ENCODE data around the gene INF2.
"Not testable (repeated sequence)": the region's sequence is repeated elsewhere in the genome, so short reads cannot be mapped to it uniquely, and the experiment has no call there.

INF2 gene

DNA sequence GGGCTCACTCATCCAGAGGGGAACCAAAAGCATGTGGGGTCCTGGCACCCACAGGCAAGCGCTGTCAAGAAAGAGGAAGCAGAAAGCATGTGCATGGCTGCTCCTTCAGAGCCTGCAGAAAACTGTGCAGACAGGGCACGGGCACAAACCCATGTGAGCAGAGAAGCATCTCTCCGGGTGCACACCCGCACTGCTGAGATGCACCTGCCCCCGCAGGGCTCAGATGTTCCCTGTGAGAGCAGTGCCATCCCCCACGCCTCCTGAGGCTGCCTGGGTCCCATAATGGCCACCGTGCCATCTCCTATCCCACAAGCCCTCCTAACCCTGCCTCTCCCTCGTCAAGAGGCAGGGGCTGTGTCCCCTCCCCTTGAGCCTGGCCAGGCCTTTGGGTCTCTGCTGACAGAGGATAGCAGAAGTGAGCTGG is 32.3 kb upstream of the INF2 start:
- DNase-seq (ENCODE audit: low read depth) = no peak

DNA sequence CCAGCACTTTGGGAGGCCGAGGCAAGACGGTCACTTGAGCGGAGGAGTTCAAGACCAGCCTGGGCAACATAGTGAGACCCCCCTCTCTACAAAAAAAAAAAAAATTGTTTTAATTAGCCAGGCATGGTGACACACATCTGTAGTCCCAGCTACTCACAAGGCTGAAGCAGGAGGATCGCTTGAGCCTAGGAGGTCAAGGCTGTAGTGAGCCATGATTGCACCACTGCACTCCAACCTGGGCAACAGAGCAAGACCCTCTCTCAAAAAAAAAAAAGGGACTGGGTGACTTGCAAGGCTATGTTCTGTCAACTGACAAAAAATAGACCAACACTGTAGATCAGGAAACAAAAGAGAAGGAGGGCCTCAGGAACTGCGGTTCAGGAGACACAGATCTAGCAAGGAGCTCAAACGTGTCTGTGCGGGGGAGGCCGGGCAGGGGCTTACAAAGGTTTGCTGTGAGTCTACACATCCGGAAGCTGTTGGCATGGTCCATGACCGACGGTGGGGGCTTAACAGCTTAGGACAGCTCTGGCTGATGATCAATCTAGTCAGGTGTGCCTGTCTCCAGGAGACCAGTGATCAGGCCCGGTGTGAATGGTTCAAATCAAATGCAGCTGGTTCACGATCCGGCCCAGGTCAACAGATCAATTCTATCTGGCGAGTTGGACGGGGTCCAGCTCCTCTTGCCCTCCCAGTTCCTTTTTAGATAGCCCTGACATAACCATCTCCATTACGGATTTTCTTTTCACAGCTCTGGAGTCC is 31.7 kb upstream of the INF2 start:
- DNase-seq (ENCODE audit: low read depth) = no peak

DNA sequence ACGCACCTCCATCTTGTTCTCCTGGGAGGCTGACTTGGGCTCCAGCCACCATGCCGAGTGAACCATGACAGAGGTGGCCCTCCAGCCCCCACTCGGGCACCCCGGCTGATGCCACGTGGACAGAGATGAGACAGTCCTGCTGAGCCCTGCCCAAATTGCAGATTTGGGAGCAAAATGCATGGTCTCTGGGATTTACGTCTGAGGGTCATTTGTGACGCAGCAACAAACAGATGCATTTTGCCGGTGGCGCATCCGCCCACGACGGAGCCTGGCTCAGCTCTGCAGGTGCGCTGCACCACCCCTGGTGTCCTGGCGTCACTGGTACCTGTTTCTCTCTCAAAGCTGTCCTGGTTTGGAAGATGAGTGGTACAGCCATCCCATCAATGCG is 31.1 kb upstream of the INF2 start:
- DNase-seq (ENCODE audit: low read depth) = no peak

DNA sequence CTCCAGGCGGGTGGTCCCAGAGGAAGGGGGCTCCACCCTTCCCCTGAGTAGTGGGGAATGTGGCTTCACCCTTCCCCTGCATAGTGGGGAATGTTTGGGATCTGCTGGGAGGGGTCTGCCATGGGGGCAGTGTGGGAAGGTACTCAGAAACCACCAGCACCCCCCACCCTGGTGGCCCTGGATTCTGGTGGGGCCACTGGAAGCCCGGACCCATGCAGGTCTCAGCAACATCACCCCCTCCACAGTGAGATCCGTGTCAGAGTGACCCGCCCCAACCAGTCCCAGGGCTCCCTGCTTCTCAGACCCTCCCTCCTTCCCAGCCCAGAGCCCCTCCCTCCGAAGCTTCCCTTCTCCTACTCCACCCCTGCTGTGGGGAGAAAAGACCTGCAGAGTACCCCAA is 30.3 kb upstream of the INF2 start:
- no peak for DNase-seq (ENCODE audit: low read depth)

DNA sequence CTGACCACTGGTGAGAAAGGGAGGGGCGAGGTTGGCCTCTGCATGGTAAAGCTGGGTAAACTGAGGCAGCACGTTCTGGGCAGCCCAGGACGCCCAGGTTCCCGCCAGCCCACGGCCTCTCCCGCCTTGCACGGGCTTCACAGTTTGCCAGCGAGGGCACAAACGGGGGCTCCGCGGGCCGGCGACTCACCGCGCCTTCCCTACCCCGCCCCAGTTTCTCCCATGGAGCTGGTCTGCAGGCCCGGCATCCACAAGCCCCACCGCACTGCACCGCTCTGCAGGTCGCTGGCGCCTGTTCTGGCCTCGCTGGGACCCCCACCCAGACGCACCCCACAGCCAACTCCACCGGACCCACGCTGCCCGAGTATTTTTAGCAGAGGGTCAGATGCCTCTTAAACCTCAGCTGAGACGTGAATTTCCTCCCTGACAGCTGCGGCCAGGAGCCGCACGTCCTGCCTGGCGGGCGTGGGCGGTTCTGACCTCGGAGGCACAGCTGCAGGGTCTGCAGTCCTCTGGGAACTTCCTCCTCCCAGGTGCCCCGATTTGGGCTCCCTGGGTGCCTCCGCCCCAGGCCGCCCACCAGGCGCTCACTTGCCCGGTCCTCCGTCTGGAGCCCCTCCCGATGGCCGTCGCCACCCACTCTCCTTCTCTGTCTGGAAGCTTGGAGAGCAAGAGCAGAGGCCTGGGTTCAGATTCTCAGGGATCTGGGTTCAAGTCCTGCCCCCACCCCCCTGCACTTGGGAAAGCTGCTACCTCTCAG is 29.5 kb upstream of the INF2 start:
- no peak for DNase-seq (ENCODE audit: low read depth)

DNA sequence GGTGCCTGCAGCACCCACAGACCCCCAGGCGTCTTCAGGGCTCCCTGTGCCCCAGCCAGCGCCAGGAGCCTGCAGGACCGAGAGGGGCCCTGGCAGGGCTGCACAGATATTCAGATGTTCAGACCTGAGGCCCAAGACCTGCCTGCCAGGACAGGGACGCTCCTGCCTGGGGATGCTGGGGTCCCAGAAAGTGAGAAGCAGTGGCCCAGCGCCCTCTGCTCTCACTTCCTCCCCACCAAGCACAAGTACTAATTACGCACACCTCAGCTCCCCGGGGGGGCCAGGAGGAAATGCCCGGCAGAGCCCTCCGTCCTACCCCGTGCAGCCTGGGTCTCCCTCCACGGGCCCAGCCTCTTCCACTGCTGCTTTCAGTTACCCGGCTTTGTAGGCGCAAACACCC is 28.8 kb upstream of the INF2 start:
- DNase-seq (ENCODE audit: low read depth) = no peak

DNA sequence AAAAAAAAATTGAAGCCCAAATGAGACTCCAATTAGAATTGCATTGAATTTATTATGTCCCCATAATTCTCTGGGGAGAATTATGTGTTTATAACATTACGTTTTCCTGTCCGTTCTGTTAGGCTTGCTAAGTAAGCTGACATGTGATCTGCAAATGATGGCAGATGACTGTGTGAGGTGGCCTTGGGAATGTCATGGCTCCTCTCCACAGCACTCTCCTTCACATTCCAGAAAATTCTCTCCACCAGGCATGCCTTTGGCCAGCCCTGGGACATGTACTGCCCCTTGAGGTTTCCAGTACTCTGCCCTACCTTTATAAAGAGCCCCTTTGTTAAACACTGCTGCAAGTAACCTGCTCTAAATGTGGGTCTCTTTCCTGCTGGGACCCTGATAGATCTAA is 28.3 kb upstream of the INF2 start:
- no peak for DNase-seq (ENCODE audit: low read depth)

DNA sequence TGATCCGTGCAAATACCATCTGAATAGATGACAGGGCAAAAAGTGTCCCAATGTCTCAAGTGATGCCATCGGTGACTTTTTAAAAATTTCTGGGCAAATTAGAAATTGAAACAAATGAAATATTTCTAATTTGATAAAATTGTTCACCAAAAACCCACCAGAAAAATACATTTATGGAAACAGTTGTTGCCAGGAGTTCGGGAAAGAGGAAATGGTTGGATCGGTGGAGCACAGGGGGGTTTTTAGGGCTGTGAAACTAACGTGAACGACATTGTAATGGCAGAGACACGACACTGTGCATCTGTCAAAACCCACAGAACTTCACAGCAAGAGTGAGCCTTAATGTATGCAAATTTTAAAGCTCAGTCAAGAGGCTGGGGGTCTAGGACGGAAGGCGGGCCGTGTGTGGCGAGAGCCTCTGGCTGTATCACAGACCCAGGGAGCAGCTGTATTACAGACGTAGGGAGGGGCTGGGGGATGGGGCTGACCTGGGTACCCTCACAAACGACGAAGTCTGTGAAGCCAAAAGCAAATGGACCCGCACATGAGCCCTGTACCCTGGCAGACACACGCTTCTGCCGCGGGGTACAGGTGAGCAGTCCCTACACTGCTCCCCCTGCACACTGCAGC is 27.8 kb upstream of the INF2 start:
- not testable (repeated sequence) for DNase-seq (ENCODE audit: low read depth)

DNA sequence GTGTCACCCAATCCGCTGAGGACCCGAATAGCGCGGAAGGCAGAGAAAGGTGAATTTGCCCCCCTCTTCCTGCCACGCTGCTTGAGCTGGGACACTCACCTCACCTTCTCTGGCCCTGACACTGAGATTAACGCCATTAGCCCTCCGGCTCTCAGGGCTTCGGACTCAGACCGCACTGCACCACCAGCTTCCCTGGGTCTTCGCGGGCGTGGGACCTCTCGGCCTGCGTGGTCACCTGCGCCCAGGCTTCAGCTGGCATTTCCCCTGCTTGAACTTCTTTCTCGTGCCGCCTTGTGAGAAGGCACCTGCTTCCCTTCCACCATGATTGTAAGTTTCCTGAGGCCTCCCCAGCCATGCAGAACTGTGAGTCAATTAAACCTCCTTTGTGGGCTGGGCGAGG is 26.9 kb upstream of the INF2 start:
- DNase-seq (ENCODE audit: low read depth) = not testable (repeated sequence)

DNA sequence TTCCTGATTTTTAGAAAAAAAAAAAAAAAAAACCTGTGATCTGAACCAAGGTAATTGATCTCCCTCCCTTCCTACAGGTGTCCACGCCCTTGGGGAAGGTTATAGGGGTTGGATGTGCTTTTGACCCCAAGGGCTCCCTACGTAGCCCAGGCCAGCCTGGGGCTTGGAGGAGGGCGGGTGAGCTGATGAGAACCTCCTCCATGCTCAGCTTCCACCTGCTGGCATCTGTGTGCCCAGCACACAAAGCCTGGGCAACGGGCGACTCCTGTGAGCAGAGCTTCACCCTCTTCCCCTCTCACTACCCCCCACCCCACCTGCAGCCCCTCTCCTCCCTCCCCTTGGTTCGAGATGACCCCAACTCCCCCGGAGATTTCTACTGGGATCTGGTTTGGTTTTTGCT is 25.3 kb upstream of the INF2 start:
- no peak for DNase-seq (ENCODE audit: low read depth)

DNA sequence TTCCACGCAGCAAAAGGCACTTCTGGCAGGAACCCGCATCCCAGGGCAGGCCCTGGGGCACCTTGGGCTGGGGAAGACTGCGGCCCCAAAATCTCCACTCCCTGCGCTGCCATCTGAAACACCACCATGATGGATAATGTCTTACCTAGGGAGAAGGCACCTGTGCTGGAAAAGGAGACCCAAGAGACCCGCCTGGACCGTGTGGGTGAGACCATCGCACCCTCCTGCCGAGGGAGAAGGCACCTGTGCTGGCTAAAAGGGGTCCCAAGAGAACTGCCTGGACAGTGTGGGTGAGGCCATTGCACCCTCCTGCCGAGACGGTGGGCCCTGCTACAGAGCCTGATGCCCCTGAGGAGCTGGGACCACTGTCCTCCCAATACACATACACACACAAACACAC is 24.8 kb upstream of the INF2 start:
- no peak for DNase-seq (ENCODE audit: low read depth)

DNA sequence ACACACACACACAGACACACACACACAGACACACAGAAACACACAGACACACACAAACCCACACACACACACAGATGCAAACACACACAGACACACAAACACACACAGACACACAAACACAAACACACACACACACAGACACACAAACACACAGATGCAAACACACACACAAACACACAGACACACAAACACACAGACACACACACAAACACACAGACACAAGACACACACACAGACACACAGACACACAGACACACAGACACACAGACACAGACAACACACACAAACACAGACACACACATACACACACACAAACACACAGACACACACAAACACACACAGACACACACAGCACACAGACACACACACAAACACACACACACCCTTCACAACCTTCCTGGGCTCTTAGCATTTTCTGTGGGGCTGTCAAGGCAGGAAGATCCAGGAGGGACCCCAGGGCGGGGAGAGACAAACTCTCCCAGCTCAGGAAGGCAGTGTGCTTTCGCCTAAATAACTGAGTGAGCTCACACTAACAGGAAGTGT is 24.2 kb upstream of the INF2 start:
- DNase-seq (ENCODE audit: low read depth) = no peak

DNA sequence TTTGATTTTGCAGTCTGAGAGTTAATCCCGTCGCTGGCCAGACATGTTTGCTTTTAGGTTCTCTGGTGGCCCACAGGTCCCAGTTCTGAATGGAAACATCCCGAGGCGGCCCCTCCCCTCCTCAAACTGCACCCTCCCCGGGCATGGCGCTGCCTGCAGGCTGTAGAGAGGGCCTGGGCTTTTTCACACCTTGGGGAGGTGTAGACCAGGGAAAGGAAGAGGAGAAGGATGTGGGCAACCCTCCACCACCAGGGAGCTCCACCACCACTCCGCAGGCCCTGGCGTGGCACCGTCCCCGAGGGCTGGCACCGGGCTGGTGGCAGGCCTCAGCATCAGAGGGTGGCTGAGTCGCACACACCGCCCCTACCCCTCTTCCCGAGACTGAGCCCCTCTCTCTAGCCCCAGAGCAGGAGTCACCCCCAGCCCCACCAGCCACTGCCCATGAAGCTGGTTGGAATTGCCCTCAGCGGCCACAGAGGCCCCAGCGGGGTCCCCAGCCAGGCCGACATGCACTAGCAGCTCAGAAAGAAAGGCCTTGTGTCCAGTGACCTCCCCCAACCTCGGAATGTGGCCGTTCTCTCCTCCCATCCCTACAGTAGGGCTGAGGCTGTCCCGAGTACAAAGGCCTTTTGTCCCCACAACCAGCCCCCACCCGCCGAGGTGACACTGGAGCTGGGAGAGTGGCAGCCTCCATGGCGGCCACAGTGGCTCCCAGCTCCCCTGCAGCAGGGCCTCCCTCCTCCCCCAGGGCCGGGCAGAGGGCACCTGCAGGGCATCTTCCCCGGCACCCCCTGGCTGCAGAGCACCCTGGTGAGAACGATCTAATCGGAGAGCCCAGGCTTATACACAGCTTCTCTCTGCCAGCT is 23.5 kb upstream of the INF2 start:
- DNase-seq (ENCODE audit: low read depth) = no peak

DNA sequence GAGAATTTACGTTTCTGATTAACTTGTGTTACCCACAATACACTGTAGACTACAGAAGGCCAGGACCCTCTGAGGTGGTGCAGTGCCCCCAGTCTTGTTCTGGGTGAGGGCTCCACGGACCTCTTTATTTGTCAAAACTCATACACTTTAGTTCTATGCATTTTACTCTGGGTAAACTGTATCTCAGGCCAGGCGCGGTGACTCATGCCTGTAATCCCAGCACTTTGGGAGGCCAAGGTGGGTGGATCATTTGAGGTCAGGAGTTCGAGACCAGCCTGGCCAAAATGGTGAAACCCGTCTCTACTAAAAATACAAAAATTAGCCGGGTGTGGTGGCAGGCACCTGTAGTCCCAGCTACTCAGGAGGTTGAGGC is 22.9 kb upstream of the INF2 start:
- not testable (repeated sequence) for DNase-seq (ENCODE audit: low read depth)

DNA sequence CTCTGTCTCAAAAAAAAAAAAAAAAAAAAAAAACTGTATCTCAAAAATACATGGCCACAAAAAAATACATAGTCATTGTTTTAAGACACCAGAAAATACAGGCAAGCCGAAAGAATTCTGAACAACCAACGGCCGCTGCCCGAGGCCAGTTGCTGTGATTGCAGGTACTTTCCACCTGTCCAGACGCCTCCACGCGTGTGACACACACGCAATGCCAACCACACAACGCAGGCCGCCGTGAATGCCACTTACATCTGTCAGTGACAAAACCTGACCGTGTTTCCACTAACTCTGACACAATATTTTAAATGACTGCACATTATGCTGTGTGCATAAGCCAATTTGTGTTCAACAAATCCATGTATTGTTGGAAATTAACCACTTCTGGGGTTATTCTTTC is 22.4 kb upstream of the INF2 start:
- no peak for DNase-seq (ENCODE audit: low read depth)

DNA sequence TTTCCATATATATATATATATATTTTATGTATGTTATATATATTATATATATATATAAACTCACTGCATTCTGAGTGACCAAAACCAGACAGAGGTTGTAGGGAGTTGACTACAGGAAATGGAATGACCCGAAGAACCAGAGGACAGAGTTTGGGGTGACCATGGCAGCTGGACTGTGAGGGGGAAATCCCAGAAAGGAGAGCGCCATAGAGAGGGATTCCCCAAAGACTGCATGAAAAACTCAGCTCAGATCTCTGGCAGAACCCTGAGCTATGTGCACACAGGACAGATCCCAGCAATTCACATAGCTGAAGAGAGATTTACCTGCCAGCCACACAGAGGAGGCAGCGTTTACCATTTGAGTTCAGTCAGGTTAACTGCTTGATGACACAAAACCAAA is 19.7 kb upstream of the INF2 start:
- DNase-seq (ENCODE audit: low read depth) = no peak

DNA sequence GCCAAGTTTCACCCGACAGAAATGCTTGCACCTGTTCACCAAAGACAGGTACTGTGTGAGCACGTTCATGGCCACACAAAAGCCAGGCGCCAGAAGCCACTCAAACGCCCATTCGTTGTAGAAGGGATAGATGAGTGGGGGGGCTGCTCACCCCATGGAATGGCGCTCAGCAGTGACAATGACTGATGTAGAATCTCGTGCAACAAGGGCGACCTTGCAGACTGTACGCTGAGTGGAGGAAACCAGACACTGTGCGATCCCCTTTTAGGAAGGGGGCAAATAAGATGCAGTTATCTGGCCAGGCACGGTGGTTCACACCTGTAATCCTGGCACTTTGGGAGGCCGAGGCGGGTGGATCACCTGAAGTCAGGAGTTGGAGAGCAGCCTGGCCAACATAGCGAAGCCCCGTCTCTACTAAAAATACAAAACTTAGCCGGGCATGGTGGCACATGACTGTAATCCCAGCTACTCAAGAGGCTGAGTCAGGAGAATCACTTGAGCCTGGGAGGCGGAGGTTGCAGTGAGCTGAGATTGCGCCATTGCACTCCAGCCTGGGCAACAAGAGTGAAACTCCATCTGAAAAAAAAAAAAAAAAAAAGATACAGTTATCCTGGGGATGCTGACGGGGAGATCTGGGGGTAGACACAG is 18.0 kb upstream of the INF2 start:
- DNase-seq (ENCODE audit: low read depth) = not testable (repeated sequence)

DNA sequence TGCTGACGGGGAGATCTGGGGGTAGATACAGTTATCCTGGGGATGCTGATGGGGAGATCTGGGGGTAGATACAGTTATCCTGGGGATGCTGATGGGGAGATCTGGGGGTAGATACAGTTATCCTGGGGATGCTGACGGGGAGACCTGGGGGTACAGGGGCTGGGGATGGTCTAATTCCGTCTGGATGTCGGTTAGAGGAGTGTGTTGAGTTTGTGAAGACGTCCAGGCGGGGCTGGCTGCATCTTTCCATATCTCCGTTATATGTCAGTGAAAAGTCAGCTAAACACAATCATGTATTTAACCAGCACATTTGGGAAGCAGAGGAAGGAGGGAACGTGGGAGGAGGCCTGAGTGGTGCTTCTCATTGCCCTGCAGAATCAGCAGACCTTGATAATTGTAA is 17.3 kb upstream of the INF2 start:
- DNase-seq (ENCODE audit: low read depth) = not testable (repeated sequence)

DNA sequence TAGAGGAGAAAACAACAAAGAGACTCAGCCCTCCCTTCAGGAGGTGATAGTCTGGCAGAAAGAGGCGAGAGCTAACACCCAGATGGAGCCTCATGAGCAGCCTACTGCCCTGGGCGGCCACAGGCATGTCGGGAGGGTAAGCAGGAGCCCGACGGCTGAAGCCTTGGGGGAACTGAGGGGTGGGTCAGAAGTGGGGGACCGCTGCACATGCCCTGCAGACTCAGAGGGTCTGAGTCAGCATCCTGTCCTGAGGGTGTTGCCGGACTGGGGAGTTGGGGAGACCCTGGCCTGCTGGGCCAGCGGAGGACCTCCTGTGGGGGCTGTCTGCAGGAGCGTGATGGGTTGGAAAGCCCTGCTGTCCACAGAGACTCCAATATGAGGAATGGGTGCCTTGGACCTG is 15.9 kb upstream of the INF2 start:
- DNase-seq (ENCODE audit: low read depth) = no peak

DNA sequence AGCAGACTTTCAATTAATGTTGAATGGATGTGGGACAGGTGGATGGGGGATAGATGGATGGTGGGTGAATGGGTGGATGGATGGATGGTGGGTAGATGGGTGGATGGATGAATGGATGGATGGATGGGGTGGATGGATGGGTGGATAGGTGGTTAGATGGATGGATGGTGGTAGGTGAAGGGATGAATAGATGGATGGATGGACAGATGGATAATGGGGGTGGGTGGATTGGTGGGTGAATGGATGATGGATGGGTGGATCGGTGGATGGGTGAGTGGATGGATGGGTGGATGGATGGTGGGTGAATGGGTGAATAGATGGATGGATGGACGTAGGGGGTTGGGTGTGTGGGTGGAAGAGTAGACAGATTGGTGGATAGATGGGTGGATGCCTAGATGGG is 14.0 kb upstream of the INF2 start:
- DNase-seq (ENCODE audit: low read depth) = no peak

DNA sequence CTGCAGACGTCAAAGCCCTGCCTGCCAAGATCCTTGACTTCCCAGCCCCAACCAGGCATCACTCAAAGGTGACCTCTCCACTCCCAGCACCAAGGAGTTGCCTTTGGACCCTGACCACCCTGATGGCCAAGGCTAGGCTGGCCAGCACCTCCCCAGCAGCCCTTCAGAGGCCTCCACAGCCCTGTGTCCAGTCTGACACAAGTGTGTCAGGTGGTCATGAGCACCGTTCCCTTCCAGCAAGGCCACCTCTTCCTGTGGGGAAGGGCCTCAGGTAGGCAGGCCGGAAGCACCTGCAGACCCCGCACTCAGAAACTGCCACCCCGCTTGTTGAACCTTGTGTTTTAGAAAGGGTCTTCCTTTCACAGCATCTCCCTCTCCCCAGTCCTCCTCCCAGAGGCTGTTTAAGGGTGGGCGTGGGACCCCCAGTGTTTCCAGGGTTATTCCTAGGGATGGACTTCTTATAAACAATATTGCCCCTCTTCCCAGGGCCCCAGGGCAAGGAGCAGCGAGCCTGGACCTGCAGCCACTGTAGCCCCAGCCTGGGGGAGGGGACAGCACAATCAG is 13.2 kb upstream of the INF2 start:
- no peak for DNase-seq (ENCODE audit: low read depth)
